Pulmonary artery endothelial cell (primary cell): ENCODE data around the gene EPB41L2. TPM values are rescaled to one million over a fixed set of nuclear protein-coding genes. Genes with fewer than 3 reads are reported as not detected.
"Not testable (repeated sequence)": the region's sequence is repeated elsewhere in the genome, so short reads cannot be mapped to it uniquely, and the experiment has no call there.

ENCODE experiments used
- DNase-seq: peaks from one replicate; pipeline ENCODE4 v3.0.0-alpha.2; 2011; ENCODE audit warnings: low read depth, low spot score
- total RNA-seq: library from RNA; depleted of rRNA; stranded (reverse); fragments of >200 nt; gene quantifications from 2 replicates; pipeline ENCODE4 v1.2.3, GENCODE V29; 2014

EPB41L2 gene
- total RNA-seq, 1 donor from 2014 or later = 74.7 TPM

GRCh38 chr6:130915606-130916005, 147.4 kb downstream of the EPB41L2 start:
- not testable (repeated sequence) for DNase-seq

DNA sequence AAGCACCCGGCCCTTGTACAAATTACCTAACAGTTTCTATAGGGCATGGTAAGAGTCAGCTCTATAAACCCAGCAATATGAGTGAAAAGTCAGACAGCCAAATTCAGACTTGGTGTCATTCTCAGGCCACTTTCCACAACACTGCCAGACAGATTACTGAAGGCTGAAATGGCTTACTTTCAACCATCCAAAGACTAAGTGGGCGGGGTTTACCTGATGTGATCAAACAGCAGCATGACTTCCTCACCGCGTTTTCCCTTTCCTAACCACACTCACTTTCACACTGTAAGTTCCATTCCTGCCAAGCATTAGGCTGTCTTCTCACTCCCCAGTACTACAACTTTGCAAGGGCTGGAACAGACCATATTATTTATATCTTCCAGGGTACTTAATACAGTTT, 149.9 kb downstream of the EPB41L2 start:
- no peak for DNase-seq

DNA sequence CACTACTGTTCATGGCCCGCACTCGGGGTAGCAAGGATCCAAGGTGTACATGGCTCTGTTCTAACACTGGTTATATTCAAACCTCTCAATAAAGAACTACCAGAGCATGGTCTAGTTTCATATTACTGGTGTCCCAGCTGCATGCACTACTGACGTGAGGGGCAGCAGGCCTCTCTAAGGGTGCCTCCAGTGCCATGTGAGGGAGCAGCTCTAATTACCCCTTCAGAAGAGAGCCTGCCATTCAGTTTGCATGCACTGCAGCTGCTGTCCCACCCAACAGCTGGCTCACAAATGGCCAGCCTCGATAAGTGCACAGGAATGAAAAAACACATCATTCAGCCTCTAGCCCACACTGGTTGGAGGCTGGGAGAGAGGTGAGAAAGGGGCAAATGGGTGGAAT, 150.6 kb downstream of the EPB41L2 start:
- no peak for DNase-seq

DNA sequence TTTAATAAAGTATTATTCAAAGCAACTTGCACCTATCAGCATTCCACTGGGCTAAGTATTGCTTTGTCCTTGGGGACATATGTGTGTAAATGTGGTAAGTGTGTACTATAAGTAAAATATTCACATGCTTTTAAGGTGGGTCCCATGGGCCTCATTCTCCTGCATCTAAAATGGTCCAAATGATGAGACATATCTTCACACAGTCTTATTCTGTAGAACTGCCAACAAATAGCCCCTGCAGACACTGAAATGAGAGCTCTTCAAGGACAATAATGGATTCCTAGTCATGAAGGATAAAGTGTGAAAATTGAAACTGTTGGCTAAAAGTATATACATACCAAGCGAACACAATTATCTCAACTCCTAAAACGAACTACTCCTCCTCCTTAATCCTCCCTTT, 154.1 kb downstream of the EPB41L2 start:
- DNase-seq = no peak

DNA sequence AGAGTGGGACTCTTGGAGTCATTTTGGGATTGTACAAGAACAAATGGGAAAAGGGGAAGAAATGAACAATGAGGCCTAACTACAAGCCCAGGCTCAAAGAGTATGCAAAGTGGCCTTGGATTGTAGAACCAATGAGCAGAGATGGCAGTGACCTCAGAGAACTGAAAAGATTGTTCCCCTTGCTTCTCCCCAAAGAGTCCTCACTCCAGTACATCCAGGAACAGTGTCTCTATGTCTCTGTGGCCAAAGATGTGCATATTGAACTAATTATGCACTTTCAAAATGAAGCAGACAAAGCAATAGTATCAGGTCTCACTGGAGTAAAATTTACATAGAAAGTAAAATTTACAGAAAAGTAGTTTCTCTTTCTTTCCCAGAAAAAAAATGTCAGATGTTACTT, 154.9 kb downstream of the EPB41L2 start:
- DNase-seq = no peak

DNA sequence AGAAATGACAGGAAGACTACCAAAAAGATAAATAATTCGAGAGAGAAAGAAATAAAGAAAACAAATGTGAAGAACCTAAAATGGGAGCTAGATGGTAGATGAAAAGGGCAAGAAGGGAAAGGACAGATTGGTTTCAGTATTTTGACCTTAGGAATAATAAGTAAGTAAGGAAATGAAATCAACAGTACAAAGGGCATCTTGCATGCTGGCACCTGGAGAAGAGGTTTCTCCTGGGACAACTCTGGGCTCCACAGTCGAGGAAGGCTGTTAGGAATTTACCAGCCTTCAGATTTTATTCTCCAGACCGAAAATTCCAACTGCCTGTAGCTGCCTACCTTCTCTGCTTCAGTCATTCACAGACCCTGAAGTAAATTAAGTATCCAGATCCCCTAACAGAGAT, 155.4 kb downstream of the EPB41L2 start:
- DNase-seq = no peak

GRCh38 chr6:130906736-130907381, 156.2 kb downstream of the EPB41L2 start:
- DNase-seq = no peak

DNA sequence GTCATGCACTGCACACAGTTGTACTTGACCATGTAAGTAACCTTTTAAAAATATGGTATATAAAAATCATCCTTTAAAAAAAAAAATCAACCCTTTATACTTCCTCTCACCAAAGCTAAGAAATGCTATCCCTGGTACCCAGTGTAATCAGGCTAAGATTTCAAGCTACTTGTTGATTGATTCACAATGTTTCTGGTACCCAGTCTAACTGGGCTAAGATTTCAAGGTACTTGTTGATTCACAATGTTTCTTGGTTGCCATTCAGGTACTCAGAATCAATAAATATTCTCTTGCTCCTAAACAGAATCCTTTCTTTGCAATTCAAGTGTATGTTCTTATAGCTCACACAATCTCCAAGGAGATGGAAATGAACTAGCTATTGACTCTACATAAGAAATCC, 159.4 kb downstream of the EPB41L2 start:
- no peak for DNase-seq

DNA sequence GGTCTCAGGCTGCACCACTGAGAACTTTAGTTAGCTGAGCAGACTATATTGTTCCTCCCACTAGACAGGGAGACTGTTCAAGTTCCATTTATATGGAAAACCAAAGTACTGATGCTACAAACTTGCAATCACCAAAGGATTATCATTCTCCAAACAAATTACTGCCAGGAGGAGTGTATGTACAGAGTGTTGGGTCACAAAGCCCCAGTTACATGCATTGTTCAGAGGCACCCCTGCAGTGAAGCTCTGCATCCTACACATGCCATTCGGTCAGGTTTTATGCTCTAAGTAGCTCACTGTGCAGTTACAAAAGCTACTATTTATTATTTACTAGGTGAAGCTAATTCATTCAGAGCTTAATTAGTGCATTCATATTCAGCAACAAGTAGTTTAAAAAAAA, 160.0 kb downstream of the EPB41L2 start:
- DNase-seq = no peak

DNA sequence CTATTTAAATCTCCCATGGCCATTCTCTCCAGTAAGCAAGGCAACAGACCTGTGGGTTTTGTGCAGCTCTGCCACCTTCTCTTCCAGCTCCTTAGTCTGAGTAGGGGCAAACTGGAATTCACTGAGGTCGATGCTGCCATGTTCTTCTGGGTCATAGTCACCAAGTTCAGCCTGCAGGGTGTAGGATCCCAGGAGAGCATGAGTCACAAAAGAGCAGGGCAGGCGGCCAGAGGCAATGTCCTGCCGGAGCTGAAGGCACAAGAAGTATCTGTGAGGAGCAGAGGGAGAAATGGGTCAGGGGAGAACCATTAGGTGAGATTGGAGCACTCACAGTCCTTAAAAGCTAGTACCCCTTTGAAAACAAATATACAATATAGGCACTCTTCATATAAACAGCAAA, 162.1 kb downstream of the EPB41L2 start:
- no peak for DNase-seq

GRCh38 chr6:130896249-130896648, 166.8 kb downstream of the EPB41L2 start:
- no peak for DNase-seq

DNA sequence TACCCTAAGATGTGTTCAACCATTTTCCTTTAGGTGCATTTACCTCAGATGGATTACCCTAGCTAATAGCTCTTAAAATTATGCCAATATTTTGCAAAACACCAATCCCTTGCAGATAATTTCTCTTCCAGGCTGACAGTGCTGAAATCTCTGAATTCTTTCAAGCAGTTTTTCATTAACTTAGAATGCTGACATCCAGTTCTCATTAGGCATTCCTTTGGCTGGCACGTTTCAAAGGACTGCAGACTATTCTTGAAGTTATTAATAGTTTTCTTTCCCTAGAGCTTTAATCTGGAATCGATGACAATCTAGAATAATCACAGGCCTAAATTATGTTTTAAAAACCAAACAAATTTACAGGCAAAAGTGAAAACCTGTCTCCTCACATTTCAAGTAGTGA, 167.5 kb downstream of the EPB41L2 start:
- DNase-seq = no peak

DNA sequence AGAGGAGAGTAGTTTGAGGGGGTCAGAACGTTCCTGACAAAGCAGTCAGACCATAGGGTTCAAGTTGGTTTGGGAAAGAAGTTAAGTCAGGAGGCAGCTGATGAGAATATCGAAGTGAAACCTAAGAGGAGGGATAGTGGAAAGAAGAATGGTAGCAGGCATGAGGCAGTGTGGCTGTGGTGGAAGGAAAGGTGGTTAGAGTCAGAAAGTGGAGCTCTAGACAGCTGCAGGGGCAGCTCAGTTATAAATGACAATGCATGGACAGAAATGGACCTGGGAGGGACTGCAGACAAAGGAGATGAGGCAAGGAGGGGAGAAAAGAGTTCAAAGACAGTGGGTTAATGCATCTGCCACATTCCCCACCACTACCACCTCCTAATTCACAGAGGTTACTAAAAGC, 169.3 kb downstream of the EPB41L2 start:
- no peak for DNase-seq

- DNase-seq = no peak
Observed at GRCh38 chr6:130893277-130893676, 169.8 kb downstream of the EPB41L2 start.

GRCh38 chr6:130890521-130890971, 172.5 kb downstream of the EPB41L2 start:
- DNase-seq = no peak

- no peak for DNase-seq
Observed at GRCh38 chr6:130889423-130889822, 173.6 kb downstream of the EPB41L2 start.

- DNase-seq = no peak
Observed at GRCh38 chr6:130888246-130888645, 174.8 kb downstream of the EPB41L2 start.

GRCh38 chr6:130886966-130887365, 176.1 kb downstream of the EPB41L2 start:
- no peak for DNase-seq

DNA sequence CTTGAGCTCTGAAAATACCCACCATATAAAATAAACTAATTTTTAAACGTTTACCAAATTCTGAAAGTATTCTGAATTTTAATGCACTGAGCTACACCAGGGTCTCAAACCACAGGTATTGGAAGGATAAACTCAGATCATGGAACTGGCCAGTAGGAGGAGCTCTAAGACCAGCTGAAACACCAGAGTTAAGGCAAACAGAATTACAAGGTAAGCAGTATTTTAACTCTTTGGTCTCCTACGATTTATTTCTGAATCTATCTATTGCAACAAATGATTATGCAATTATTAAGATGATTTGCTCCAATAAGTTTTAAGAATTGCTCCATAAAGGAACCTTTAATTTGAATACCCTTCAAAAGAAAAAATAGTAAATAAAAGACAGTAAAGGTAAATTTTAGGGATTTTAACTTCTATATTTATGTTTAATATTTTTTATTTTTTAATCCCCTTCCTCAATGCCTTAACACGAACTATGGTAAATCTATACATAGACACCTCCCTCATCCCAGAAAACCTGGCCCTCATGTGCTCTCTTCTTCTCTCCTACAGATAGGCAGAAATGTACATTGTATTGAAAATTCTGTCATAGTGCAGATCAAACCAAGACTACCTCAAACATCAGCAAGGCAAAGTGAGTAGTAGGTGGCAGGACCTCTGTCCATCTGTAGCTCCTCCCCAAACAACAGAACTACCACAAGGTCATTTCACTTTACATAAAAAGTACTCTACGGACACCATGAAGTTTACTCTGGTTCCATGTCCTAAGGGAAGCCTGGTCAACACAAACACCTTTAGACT, 177.5 kb downstream of the EPB41L2 start:
- peak; percentile 50 for DNase-seq

GRCh38 chr6:130882370-130882769, 180.7 kb downstream of the EPB41L2 start:
- DNase-seq = no peak

GRCh38 chr6:130879826-130880225, 183.2 kb downstream of the EPB41L2 start:
- no peak for DNase-seq

- DNase-seq = no peak
Observed at GRCh38 chr6:130873746-130874145, 189.3 kb downstream of the EPB41L2 start.
